HG03575 (cell line): ENCODE measurements around the gene P4HA1.

Experiments used
- ATAC-seq: cut with Tn5 transposase; IDR thresholded peaks from one replicate; pipeline ENCODE4 v1.9.1; 2021; ENCODE audit not compliant: unreplicated experiment, insufficient number of reproducible peaks, low FRiP score; ENCODE audit errors: extremely low read depth

P4HA1 gene

GRCh38 chr10:73096041-73096448 lies 621 bp downstream of the P4HA1 start:
- ATAC-seq = no peak

DNA sequence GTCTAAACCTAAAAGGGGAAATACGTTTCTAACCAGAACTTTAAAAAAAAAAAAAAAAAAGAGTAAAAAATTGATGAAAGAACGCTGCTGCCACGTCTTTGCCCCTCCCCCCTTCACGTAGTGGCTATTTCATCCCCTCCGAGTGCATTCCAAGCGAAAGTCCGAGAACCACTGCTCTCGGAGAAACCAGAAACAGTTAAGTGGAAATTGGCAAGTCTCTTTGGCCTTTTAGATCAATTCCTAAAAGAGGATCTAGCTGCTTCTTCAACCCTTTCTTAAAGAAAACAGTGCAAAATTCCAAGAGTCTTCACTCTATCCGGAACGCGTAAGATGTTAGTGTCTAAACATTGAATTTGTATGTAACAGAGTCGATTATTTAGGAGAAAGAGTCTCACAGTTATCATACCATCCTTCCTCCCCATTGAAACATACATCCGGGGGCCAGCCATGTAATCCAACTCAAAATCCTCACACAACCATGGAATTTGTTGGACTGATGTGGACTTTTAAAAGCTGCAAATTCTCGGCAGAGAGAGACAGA lies 1.1 kb downstream of the P4HA1 start:
- ATAC-seq = no peak

DNA sequence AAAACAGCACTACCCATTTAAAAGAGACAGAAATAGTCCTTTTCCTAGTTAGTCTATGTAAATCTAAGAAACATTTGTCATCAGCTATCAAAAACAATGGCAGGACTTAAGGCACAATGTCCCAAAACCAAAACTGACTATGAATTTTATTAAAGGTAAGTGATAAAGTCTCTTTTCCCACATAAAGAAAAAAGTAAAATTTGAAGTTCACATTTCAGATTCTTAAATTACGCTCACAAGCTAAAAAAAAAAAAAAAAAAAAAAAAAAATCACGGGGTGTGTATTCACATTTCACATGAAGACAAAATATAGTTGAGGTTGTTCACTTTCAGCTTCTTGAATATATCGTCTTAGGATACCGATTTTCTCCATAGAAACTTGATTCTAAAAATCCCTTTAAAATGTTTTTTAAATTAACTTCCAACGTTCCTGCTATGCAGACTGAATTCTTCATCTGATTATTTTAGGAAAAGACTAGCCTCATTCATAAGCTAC lies 1.6 kb downstream of the P4HA1 start:
- no peak for ATAC-seq

DNA sequence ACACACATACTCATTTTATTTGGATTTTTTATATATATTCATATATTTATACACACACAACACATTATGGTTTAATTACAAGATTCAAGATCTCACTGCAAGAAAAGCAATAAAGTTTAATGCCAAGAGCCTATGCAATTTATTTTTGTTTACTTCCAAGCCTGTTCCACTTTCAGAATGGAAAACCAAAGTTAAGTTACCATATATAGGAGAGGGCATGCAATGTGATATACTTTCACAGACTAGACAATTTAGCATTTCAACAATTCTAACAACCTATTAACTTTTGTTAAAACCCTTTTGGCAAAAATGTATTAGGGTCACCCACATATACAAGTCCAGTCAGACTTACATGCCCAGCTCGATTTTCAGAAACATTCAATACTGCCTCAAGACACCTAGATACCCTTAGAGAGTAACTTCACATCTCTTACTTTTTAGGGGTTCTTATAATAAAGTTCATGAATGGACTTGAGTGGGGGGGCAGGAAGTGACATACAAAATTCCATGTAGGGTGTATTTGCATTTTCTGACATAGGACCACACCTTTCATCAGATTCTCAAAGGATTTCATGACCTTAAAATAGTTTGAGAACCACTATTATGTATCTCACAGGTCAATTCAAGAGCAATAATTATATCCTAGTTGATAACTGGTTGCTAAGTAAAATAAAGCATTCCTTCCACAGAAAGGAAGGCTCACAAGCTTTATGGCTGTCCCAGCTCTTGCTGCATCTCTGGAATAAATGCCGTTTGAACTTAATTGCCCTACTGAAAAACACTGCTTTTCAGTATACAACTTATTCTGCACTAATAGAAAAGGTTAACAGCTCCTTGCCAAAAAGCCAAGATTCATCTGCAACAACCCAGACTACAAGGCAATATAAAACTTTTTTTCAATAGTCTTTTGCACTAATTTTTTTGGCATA lies 2.5 kb downstream of the P4HA1 start:
- ATAC-seq = no peak

GRCh38 chr10:73092830-73093229 lies 3.8 kb downstream of the P4HA1 start:
- ATAC-seq = no peak

DNA sequence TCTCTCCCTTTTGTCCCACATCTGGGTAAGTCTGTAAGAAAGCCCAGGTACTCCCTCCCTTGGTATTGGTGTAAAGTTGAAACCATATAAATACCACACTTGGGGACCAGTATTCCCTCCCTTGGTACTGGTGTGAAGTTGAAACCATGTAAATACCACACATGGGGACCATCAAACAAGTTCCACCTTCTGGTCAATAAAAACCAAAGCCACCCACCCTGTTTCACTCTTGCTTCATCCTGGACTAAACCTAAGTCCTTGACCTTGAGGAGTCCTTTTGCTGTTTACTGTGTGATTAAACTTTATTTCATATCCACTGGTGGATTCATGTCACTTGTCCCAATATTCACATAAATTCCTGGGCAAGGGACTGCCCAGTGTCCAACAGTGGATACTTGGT lies 8.4 kb downstream of the P4HA1 start:
- ATAC-seq = no peak

- ATAC-seq = no peak
These were observed 9.8 kb downstream of the P4HA1 start for GRCh38 chr10:73086816-73087215.

GRCh38 chr10:73084209-73084608 lies 12.5 kb downstream of the P4HA1 start:
- ATAC-seq = no peak

DNA sequence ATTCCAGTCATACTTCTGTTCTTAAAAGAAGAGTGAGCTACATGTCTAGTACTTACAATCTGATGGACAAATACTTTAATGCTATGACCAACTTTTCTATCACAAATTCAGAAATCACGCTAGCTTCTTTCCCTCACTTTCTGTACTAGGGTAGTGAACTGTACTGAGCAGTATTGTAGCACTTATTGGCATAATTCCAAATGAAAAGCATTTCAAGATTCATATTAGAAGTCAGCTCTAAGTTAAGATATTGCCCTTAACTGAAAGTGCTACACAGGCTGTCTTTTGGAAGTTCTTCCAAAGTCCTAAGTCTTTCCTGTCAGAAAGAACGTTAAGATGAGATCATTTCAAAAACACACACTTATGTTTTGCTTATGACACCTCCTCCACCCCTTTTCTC lies 13.4 kb downstream of the P4HA1 start:
- no peak for ATAC-seq

- ATAC-seq = no peak
These were observed 16.7 kb downstream of the P4HA1 start for GRCh38 chr10:73079779-73080541.

DNA sequence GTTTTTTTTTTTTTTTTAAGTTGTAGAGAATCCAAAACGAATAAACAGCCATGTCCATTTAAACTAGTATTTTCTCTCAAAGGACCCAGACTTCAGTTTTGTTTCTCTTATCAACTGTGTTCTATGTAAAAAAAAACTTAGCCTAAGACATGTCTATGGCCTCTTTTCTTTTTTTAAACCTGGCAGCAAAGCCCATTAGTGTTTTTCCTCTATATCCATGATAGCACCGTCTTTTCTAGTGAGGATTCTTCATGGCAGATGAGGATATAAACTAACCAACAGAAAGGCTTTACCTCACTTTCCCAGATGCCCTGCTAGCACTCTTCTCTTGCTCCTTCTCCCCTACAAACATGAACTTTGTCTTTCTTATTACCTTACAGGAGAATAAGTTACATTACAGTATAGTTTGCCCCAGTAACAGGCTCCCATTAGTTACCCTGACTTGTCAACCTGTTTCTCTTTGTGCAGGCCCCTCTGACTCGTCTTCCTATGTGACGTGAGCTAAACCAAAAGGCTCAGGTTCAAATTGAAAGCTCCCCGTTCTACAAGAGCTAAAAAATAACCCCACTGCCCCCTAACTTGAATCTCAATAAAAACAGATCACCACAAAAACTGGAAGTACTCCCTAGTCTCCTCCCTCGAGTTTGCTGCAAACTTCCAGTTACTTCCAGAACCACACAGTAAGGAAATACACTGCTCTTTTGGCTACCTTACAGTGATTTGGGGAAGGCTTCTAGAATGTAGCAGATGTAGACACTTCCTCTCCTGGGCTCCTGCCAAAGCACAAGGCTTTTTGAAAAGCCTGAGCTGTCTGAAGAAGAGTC lies 20.1 kb downstream of the P4HA1 start:
- ATAC-seq = no peak

GRCh38 chr10:73075829-73076228 lies 20.8 kb downstream of the P4HA1 start:
- no peak for ATAC-seq

GRCh38 chr10:73073627-73074026 lies 23.0 kb downstream of the P4HA1 start:
- ATAC-seq = no peak

- no peak for ATAC-seq
These were observed 31.2 kb downstream of the P4HA1 start for GRCh38 chr10:73065441-73065840.

- ATAC-seq = no peak
These were observed 34.9 kb downstream of the P4HA1 start for GRCh38 chr10:73061743-73062142.

DNA sequence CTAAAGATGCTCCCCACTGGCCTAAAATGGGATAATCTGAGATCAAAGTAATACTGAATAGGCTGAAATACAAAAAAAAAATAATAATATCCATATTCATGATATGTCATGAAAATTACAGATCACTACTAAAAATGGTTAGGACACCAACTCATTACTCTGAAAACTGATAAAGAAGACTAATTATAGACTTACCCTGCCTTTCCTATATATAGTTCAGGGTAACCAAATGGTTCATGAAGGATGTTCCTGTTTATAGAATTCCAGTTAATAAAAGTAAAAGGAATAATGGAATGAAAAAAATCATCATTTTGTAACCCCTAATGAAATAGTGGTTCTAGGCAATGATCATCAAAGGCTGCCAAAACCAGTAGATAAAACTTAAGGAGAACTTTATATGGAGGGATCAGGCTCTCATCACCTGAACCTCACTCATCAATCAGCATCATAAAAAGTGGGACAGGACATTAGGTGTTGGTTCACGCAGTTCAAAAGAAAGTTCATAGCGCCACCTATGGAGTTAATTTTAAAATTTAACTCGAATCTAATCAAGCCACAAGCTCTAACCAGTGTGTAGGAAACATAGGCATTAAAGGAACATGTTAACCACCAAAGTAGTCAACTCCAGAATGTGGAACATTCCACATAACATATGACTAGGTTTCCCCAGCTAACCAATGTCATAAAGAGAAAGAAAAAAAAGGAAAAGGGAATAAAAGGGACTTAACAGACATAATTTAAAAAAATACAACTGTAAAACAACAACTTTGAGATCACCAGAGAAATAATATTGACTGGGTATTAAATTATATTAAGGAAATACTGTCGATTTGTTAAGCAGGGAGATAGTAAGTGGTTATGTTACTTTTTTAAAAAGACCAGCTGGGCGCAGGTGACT lies 35.7 kb downstream of the P4HA1 start:
- ATAC-seq = no peak

- no peak for ATAC-seq
These were observed 36.5 kb downstream of the P4HA1 start for GRCh38 chr10:73060173-73060572.

- ATAC-seq = no peak
These were observed 38.5 kb downstream of the P4HA1 start for GRCh38 chr10:73058057-73058591.
